Stimulated activated CD4-positive, alpha-beta T cell treated with anti-CD3 and anti-CD28 coated beads, Interleukin-1b, Interleukin-23, amount 100 ng/mL, for 24 hours (primary cell): ENCODE results near the gene GCNT2.
"Not testable (repeated sequence)": the region's sequence is repeated elsewhere in the genome, so short reads cannot be mapped to it uniquely, and the experiment has no call there.

Source experiments
- DNase-seq, 4 experiments: peaks; one replicate each; pipeline ENCODE4 v3.0.0-alpha.2; 2020; ENCODE audit warnings: low read depth in 4 of 4, low spot score in 1 of 4

GCNT2 gene

GRCh38 chr6:10543488-10543887, 22.3 kb downstream of the GCNT2 start:
- DNase-seq, result no peak

- no peak for DNase-seq
Observed at GRCh38 chr6:10545482-10545881, 24.3 kb downstream of the GCNT2 start.

GRCh38 chr6:10547809-10548208, 26.7 kb downstream of the GCNT2 start:
- DNase-seq, result no peak

GRCh38 chr6:10550764-10551163, 29.6 kb downstream of the GCNT2 start:
- no peak for DNase-seq

GRCh38 chr6:10552270-10552810, 31.2 kb downstream of the GCNT2 start:
- DNase-seq, result no peak

- no peak for DNase-seq
Observed at GRCh38 chr6:10553871-10554270, 32.7 kb downstream of the GCNT2 start.

GRCh38 chr6:10554826-10555225, 33.7 kb downstream of the GCNT2 start:
- DNase-seq, result no peak

GRCh38 chr6:10555625-10556309, 34.6 kb downstream of the GCNT2 start:
- no peak for DNase-seq

- DNase-seq, result no peak
Observed at GRCh38 chr6:10556589-10556988, 35.4 kb downstream of the GCNT2 start.

- no peak for DNase-seq
Observed at GRCh38 chr6:10556992-10557391, 35.8 kb downstream of the GCNT2 start.

- no peak for DNase-seq
Observed at GRCh38 chr6:10557913-10558312, 36.8 kb downstream of the GCNT2 start.

GRCh38 chr6:10558565-10558964, 37.4 kb downstream of the GCNT2 start:
- DNase-seq, result no peak

GRCh38 chr6:10559522-10560152, 38.5 kb downstream of the GCNT2 start:
- DNase-seq, result no peak

GRCh38 chr6:10561611-10562199, 40.6 kb downstream of the GCNT2 start:
- DNase-seq, result no peak

- no peak for DNase-seq
Observed at GRCh38 chr6:10564975-10565673, 44.0 kb downstream of the GCNT2 start.

- no peak for DNase-seq
Observed at GRCh38 chr6:10565913-10566312, 44.8 kb downstream of the GCNT2 start.

GRCh38 chr6:10567256-10568026, 46.3 kb downstream of the GCNT2 start:
- no peak for DNase-seq

GRCh38 chr6:10569392-10570127, 48.4 kb downstream of the GCNT2 start:
- no peak for DNase-seq

GRCh38 chr6:10575519-10575918, 54.4 kb downstream of the GCNT2 start:
- DNase-seq, result not testable (repeated sequence)

- DNase-seq, result no peak
Observed at GRCh38 chr6:10576226-10576625, 55.1 kb downstream of the GCNT2 start.
